Right ventricle myocardium inferior (tissue), 1 donor: Measurements from ENCODE around the gene BATF2. TPM values are rescaled to one million over a fixed set of nuclear protein-coding genes. Genes with fewer than 3 reads are reported as not detected.
"Not testable (repeated sequence)": the region's sequence is repeated elsewhere in the genome, so short reads cannot be mapped to it uniquely, and the experiment has no call there.

ENCODE experiments used
- ATAC-seq: fragments of 200-7000 bp; cut with Tn5 transposase; one replicate; pipeline ENCODE4 v1.9.1; 2020; ENCODE audit warnings: mild to moderate bottlenecking, moderate library complexity
- DNase-seq: peaks from one replicate; pipeline ENCODE4 v3.0.0; 2021; ENCODE audit errors: missing footprints
- intact Hi-C: fragments of 100-400 bp; cut with DNase I; formaldehyde crosslinking; loops from one replicate; pipeline ENCODE4 v1.11.0; 2022
- long read RNA-seq: library from polyadenylated mRNA; unstranded; transcript quantifications from one replicate; pipeline ENCODE4 v2.0.0, GENCODE V29; 2021
- total RNA-seq: library from RNA; stranded (reverse); fragmentation: NEBNext Ultra II Directional; extraction: Animal tissue kit (Norgen Biotek cat#: 25700); gene quantifications from one replicate; pipeline ENCODE4 v1.2.1, GENCODE V29; 2021
- donor health status: DM: no; HTN: yes; CAD: no; lungs with severe emphysema.

BATF2 gene, protein sequence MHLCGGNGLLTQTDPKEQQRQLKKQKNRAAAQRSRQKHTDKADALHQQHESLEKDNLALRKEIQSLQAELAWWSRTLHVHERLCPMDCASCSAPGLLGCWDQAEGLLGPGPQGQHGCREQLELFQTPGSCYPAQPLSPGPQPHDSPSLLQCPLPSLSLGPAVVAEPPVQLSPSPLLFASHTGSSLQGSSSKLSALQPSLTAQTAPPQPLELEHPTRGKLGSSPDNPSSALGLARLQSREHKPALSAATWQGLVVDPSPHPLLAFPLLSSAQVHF
- 1.5 TPM for total RNA-seq
- long read RNA-seq, partial matches to known transcripts, result 0 of 1 reads
- long read RNA-seq, other reads (novel, unspliced or antisense), result 0 of 1 reads

- intact Hi-C loops, result no loop called here
- ATAC-seq, result peak; percentile 81
These were observed at the start of gene BATF2 for GRCh38 chr11:64996710-64997380. TSS of gene BATF2 (minus strand) at chr11:64996971. CDS start at chr11:64996914, 57 bp downstream.

GRCh38 chr11:65045728-65046127, 49.0 kb upstream of the BATF2 start:
- intact Hi-C loops, result no loop called here
- DNase-seq (peak; percentile 2), ATAC-seq (no peak)

More at GRCh38 chr11:64996710-64997380, at the start of gene BATF2:
- DNase-seq, result peak; percentile 88

GRCh38 chr11:65045061-65045460, 48.3 kb upstream of the BATF2 start:
- ATAC-seq, result no peak
- DNase-seq, result peak; percentile 14
- intact Hi-C loops, result no loop called here

DNA sequence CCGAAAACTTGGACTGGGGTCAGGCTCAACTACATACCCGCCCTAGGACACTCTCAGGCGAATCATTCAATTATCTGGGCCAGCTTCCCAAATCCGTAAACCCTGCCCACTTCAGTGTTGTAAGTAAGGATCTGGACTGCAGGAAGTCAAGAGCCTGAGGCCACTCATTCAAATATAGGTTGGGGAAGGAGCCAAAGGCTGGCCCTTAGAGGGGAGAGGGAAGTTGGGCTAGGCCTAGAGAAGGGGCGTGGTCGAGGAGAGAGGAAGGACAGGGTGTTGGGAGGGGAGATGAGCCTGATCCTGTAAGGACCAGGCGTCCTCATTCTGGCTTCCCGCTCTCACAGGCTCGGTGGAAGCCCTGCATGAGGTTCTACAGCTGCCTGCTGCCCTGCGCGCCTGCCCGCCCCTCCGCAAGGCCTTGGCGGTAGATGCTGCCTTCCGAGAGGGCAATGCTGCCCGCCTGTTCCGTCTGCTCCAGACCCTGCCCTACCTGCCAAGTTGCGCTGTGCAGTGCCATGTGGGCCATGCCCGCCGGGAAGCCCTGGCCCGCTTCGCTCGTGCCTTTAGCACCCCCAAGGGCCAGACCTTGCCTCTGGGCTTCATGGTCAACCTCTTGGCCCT, 47.2 kb upstream of the BATF2 start:
- intact Hi-C loops, result loop anchor here (5.0 kb wide), 1 partner anchor 38 kb away; the partner anchor contains the start of genes CDCA5 and ZFPL1
- DNase-seq, result peak; percentile 65
- ATAC-seq, result peak; percentile 12

DNA sequence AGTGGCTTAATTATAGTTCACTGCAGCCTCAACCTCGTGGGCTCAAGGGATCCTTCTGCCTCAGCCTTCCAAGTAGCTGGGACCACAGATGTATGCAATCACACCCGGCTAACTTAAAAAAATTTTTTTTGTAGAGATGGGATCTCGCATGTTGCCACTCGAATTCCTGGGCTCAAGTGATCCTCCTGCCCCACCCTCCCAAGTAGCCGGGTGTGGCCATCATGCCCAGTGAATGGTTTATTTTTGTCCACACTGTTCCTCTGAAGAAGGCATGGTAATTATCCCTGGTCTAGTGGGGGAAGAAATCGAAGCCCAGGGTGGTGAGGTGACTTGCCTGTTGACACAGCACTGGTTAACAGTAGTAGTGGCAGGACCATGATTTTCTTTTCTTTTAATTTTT, 46.1 kb upstream of the BATF2 start:
- no peak for ATAC-seq
- intact Hi-C loops, result loop anchor here (5.0 kb wide), 1 partner anchor 39 kb away; the partner anchor contains the start of genes CDCA5 and ZFPL1
- no peak for DNase-seq

- intact Hi-C loops, result loop anchor here (2.0 to 5.0 kb wide), 2 partner anchors 14 to 41 kb away; partner anchors contain the start of genes CDCA5, SNX15 and ZFPL1
- ATAC-seq (peak; percentile 95), DNase-seq (peak; percentile 95)
These were observed 44.3 kb upstream of the BATF2 start, which contains the start of gene SAC3D1 for GRCh38 chr11:65040847-65041622. TSS of gene SAC3D1 (plus strand) at chr11:65041210. CDS start at chr11:65041293, 83 bp downstream.

GRCh38 chr11:65040520-65040846, 43.7 kb upstream of the BATF2 start:
- intact Hi-C loops, result loop anchor here (2.0 to 5.0 kb wide), 2 partner anchors 14 to 42 kb away; partner anchors contain the start of genes CDCA5, SNX15 and ZFPL1
- ATAC-seq, result no peak
- DNase-seq, result no peak

- ATAC-seq (no peak), DNase-seq (peak; percentile 76)
- intact Hi-C loops, result no loop called here
These were observed 40.2 kb upstream of the BATF2 start for GRCh38 chr11:65036931-65037330.

DNA sequence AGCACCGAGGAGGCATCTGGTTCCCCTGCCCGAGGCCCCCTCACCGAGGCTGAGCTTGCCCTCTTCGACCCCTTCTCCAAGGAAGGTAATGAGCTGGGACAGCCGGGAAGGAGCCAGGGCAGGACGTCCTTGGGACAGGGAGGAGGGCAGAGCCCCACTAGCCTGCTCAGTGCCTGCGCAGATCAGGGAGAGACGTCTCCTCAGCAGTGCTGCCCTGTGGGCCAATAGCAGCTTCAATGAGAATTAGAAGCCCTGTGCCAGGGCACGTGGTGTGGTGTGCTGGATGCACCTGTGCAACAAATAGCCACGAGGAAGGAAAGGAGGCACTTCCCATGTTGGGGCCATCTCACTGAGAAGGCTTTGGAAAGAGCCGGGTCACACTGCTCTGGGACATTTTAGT, 38.8 kb upstream of the BATF2 start:
- peak; percentile 23 for DNase-seq
- ATAC-seq, result no peak
- intact Hi-C loops, result no loop called here

- no peak for DNase-seq
- intact Hi-C loops, result no loop called here
- ATAC-seq, result no peak
These were observed 37.7 kb upstream of the BATF2 start for GRCh38 chr11:65034423-65034822.

- DNase-seq (peak; percentile 37), ATAC-seq (no peak)
These were observed 35.4 kb upstream of the BATF2 start for GRCh38 chr11:65032216-65032615.

GRCh38 chr11:65027213-65028067, 30.7 kb upstream of the BATF2 start, which contains the start of gene SNX15:
TSS of gene SNX15 (plus strand) at chr11:65027439. CDS start at chr11:65027538, 99 bp downstream.
- ATAC-seq, result peak; percentile 98
- intact Hi-C loops, result loop anchor here (2.0 to 5.0 kb wide), 3 partner anchors 13 to 105 kb away; partner anchors contain the start of genes CDCA5, PPP2R5B, SAC3D1 and ZFPL1
- peak; percentile 95 for DNase-seq

More at GRCh38 chr11:65032216-65032615, 35.4 kb upstream of the BATF2 start:
- intact Hi-C loops, result no loop called here

- DNase-seq, result peak; percentile 9
- intact Hi-C loops, result loop anchor here (2.0 to 5.0 kb wide), 3 partner anchors 14 to 105 kb away; partner anchors contain the start of genes CDCA5, PPP2R5B, SAC3D1 and ZFPL1
- ATAC-seq, result no peak
These were observed 30.0 kb upstream of the BATF2 start for GRCh38 chr11:65026810-65027209.

DNA sequence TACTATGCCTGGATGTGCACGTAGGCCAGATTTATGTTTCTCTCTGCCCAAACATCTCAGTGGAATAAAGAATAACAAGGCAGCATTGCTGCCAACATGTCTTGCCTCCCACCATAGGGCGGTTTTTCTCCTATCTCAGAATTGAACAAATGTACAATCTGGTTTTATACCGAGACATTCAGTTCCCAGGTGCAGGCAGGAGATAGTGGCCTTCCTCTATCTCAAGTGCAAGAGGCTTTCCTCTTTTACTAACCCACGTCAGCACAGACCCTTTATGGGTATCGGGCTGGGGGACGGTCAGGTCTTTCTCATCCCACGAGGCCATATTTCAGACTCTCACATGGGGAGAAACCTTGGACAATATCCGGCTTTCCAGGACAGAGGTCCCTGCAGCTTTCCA, 26.7 kb upstream of the BATF2 start:
- ATAC-seq, intact Hi-C loops: not testable (repeated sequence)
- DNase-seq, result peak; percentile 16

GRCh38 chr11:65021509-65021908, 24.7 kb upstream of the BATF2 start:
- intact Hi-C loops, result no loop called here
- peak; percentile 20 for DNase-seq
- no peak for ATAC-seq

- ATAC-seq (no peak), DNase-seq (no peak)
- intact Hi-C loops, result no loop called here
These were observed 24.2 kb upstream of the BATF2 start for GRCh38 chr11:65021003-65021402.

- DNase-seq, result peak; percentile 39
- intact Hi-C loops, result no loop called here
- ATAC-seq, result no peak
These were observed 23.1 kb upstream of the BATF2 start for GRCh38 chr11:65019824-65020223.
